ENCODE data around the gene MAB21L4.

- TF ChIP-seq CTCF (IDR thresholded peaks at IDR 0.05) (no peak), ZFX (IDR thresholded peaks at IDR 0.05; ENCODE audit: borderline replicate concordance) (no peak)
These were observed 30.6 kb downstream of the MAB21L4 start for GRCh38 chr2:240865391-240865790.

Measured in 22Rv1 (cell line).